OCI-M2 (cell line): Measurements from ENCODE around the gene KLF4.

Experiments used
- DNase-seq: peaks from one replicate; lab custom pipeline; 2025; ENCODE audit not compliant: unreplicated experiment; lab: John Stamatoyannopoulos, UW

KLF4 gene

DNA sequence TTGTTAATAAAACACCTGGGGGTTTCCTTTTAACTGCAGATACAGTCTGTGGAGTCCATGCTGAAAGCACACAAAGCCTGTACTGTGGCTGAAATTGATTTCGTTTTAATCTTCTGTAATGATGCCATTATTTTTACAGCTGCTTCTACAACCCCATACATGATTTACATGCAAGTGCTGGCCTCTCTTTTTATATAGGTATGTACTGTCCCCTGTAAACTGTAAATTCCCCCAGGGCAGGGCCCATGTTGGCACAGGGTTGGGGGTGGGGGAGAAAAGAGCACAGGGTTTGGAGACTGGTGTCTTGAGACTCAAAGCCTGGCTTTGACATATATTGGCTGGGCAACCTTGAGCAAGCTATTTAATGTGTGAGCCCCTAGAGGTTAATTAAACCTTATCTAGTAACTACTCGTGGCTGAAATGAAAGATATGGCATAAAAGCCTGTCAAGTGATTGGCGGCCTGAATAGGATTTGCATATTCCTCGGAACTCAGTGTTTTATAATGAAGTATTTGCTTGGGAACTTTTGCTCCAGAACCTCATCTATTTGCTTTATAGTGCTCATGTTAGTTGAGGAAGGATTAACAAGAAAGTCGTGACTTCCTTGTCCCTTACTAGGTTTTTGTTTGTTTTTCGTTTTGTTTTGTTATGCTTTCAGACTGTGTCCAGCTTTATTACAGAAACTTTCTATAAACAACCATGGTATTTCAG lies 34.0 kb downstream of the KLF4 start:
- DNase-seq, result no peak

DNA sequence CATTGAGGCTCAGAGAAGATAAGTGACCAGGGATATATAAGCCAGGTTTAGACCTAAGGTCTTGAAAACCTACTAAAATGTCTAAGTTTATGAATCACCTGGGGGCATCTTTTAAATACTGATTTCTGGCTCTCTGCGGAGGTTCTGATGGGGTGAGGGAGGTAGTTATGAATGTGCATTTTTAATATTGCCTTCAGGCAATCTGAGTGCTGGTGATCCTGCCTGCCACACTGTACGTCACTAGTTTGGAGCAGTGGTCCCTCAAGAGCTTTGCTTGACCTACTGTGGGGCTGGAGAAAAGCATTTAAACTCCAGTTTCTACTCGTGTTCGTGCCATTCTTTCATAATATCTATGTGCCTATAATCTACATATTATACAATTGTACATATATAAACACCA lies 36.1 kb downstream of the KLF4 start:
- no peak for DNase-seq

DNA sequence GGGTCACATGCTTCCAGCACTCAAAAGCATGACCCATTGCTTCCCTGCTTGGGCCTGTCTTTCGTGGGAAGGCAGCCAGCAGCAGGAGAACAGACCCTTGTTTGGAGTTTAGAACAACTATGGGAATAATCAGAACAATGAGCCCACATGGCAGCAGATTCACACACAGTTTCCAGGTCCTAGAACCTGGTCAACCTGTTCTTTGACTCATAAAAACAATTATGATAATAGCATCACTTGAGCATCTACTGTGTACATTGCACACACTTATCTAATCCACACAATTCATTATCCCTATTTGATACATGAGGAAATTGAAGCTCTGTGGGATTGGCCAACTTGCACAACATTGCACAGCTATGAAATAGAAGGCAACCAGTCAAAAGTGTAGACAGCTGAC lies 41.7 kb downstream of the KLF4 start:
- no peak for DNase-seq

DNA sequence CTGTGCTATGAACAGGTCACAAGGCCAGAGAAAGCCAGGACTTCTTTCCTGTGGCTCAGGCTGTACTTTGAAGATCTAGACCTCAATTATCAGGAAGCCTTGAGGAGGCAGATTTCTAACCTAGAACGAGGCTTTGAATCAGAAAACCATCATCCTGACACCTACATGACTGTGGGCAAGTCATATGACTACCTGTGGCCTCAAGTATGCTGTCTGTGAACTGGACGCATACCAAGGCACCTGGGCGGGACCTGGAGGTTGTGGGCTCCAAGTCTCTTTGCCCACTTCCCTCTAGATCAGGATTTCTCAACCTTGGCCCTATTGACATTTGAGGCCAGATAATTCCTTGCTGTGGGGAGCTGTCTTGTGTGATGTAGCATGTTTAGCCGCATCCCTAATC lies 42.5 kb downstream of the KLF4 start:
- DNase-seq, result no peak

DNA sequence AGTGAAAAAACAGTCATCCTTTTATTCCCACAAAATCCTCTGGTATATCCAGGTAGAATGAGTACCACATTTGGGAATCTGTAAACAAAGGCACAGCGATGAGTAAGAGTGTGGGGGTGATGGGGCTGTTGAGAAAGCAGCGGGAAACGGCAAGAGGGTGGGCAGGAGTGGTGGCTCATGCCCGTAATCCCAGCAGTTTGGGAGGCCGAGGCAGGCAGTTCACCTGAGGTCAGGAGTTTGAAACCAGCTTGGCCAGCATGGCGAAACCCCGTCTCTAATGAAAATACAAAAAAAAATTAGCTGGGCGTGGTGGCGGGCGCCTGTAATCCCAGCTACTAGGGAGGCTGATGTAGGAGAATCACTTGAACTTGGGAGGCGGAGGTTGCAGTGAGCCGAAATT lies 43.1 kb downstream of the KLF4 start:
- no peak for DNase-seq

DNA sequence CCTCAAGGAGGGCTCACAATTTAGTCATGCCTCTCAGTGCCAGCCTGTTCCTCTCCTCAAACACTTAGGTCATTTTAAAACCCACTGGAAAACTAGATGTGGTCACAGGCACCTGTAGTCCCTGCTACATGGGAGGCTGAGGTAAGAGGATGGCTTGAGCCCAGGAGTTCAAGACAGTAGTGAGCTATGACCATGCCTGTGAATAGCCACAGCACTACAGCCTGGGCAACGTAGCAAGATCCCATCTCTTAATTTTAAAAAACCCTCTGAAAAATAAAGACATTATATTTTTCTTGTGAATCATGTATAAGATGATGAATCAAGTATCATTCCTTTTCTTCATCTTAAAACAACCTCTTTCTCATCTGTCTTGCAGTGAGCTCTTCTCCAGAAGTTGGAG lies 45.8 kb downstream of the KLF4 start:
- DNase-seq, result no peak

DNA sequence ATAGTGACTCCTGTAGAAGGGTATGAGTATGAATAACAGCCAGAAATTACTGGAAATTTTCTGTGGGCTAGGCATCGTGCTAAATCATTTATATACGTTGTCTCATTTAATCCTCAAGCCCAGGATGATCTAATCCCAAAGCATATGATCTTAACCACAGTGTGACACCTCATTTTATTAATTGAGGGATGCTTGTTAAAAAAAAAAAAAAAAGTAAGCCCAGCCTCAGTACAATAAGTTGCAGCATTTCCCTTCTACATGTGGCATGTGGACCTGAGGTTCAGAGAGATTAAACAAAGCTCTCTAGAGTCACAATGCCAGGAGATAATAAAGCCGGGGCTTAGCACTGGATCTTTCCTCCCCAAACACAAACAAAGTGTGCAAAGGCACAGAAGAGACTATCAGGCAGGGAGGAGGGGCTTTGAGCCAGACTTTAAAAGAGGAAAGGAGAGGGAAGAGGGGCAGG lies 49.5 kb downstream of the KLF4 start:
- DNase-seq, result no peak

DNA sequence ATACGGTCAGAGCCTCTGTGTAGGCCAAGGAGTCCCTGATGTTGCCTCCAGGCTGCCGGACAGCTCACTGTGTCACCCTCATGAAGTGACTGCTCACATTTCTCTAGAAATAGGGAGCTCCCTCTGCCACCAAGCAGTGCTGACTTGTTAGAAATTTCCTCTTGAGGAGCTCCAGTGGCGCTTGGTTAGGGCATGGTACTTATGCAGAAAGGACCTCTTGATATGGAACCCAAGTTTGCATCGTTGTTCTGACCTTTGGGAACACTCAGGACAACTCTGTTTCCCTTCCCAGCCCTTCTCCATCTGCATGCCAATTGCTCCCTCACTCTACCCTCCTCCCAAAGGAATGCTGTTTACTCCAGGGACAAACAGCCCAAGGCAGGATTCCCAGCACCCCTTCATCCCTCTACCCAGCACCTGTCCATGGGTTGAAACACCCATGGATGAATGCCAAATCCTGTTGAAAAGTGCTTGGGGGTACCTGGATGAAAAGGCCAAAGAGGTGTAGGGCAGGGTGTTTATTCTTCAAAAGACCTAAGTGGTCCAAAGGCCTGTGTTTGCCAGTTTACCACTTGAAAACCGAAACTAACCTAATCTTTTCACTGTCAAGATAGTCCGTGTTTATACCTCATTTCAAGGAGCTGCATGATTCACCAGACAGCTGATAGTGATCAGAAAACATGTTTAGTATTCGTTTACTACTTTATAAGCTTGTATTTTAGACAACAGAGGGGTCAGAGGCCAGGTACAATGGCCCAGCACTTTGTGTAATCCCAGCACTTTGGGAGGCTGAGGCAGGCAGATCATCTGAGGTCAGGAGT lies 51.1 kb downstream of the KLF4 start:
- no peak for DNase-seq

DNA sequence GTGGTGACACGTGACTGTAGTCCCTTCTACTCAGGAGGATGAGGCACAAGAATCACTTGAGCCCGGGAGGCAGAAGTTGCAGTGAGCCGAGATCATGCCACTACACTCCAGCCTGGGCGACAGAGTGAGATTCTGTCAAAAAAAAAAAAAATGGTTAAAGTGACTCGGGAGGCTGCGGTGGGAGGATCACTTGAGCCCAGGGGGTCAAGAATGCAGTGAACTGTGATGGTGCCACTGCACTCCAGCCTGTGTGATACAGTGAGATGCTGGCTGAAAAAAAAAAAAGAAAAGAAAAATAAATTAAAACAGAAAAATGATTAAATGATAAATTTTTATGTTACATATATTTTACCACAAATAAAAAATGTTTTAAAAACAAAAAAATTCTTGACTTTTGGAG lies 51.9 kb downstream of the KLF4 start:
- no peak for DNase-seq

DNA sequence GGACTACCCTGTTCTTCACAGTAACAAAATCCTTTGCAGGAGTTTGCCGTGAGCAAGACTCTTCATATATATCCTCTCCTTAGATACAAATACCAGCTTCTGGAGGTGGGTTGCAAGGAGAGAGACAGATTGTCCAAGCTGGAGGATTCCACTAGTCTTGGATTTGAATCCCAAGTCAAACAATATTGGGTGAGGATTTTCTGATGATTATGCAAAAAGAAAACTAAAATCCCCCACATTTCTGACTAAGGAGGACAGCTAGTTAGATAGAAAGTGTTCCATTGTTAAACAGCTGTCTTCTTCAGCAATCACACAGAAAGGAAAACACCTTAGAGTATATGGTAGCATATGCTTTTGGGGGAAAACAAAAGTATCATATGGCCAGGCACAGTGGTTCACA lies 54.2 kb downstream of the KLF4 start:
- no peak for DNase-seq
